HUES64 (cell line): ENCODE measurements around the gene XPNPEP1. TPM values are rescaled to one million over a fixed set of nuclear protein-coding genes. Genes with fewer than 3 reads are reported as not detected.

Experiments
- H3K27ac ChIP-seq: 2 replicates; pipeline ENCODE4 v1.7.0; 2013; ENCODE audit warnings: low read depth, low read length, inconsistent platforms
- H3K27me3 ChIP-seq: 2 replicates; pipeline ENCODE4 v1.6.1; 2013; ENCODE audit warnings: mild to moderate bottlenecking, low read length; ENCODE audit not compliant: insufficient read depth
- H3K36me3 ChIP-seq: 2 replicates; pipeline ENCODE4 v1.6.1; 2013; ENCODE audit warnings: mild to moderate bottlenecking, low read length; ENCODE audit not compliant: insufficient read depth
- H3K4me1 ChIP-seq: 2 replicates; pipeline ENCODE4 v1.6.1; 2013; ENCODE audit warnings: mild to moderate bottlenecking, low read length, moderate library complexity; ENCODE audit not compliant: insufficient read depth
- H3K4me3 ChIP-seq: 2 replicates; pipeline ENCODE4 v1.5.1; 2013; ENCODE audit warnings: mild to moderate bottlenecking, low read length, moderate library complexity
- H3K9ac ChIP-seq: 2 replicates; pipeline ENCODE4 v1.6.1; 2013; ENCODE audit warnings: mild to moderate bottlenecking, low read depth, low read length
- H3K9me3 ChIP-seq: 2 replicates; pipeline ENCODE4 v1.6.1; 2013; ENCODE audit warnings: low read depth, low read length; ENCODE audit not compliant: insufficient read depth
- WGBS: fragments of 150-250, 120-280 bp; methylation state at CpG from one replicate; pipeline ENCODE4 v1.1.7; 2013; ENCODE audit warnings: missing lambda C conversion rate; 5-methylcytosine and 5-hydroxymethylcytosine counted together
- polyA plus RNA-seq, 2 experiments: library from polyadenylated mRNA; stranded (reverse); fragments of 50-300 nt; gene quantifications; one replicate each; pipeline ENCODE4 v1.2.3, GENCODE V29; 2013

The XPNPEP1 gene
- 32.1 TPM for polyA plus RNA-seq (2013, experiment 1 of 2)
- 34.6 TPM for polyA plus RNA-seq (2013, experiment 2 of 2)

DNA sequence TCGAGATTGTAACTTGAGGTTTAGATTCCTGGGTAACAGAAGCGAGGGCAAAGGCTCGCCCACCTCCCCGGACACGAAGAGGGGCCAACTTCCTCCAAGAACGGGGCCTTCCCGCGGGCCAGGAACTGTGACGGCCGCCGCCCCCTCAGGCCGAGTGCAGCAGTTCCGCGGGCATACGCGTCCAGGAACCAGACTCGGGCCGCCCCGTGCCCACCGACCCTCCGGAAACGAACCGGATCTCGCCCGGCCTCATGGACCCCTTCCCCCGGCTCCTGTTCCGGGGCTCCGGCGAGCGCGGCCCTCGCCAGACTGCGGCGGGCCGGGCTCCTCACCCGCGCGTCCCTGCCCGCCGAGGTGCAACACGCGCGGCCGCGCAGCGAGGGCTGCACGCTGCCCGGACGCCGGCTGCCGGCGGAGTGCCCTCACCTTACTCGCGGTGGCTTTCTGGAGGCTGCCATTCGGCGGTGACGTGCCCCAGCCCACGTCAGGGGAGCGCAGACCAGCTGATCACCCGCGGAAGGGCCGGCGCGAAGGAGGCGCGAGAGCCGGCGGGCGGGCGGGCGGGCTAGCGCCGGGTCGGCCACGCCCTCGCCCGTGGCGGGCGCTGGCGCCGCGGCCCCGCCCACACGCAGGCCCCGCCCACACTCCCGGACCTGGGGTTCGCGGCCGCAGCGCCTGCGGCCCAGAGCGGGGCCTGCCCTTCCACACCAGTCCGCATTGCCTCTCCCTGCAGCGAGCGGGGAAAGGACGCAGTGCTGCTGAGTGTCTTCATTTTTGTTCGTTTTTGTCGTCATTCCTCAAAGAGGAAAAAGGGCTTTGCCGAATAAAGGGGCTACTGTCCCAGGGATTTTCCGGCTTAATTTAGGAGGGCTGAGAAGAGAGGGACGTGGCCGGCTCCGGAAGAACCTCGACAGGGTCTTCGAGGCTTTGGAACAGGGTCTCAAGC is at the start of gene XPNPEP1:
Gene XPNPEP1 (minus strand): TSS at position 536 of the 946 bp plus-strand sequence. CDS start 78 bp downstream, at position 458.
- H3K4me1 ChIP-seq: peaks cover 20% of the 10 kb centered on the region
- peak within 1 kb of the TSS; percentile 40; the same call in 1 of the 2 replicates for H3K27ac ChIP-seq
- no peaks in the 10 kb centered on the region for H3K9me3 ChIP-seq
- H3K4me3 ChIP-seq: peak within 1 kb of the TSS; percentile 73
- H3K36me3 ChIP-seq: no peaks in the 10 kb centered on the region
- peaks cover 16% of the 10 kb centered on the region for H3K27me3 ChIP-seq
- 5% methylated on average over 105 of the region's 105 CpGs for WGBS
- H3K9ac ChIP-seq: peak within 1 kb of the TSS; percentile 80

DNA sequence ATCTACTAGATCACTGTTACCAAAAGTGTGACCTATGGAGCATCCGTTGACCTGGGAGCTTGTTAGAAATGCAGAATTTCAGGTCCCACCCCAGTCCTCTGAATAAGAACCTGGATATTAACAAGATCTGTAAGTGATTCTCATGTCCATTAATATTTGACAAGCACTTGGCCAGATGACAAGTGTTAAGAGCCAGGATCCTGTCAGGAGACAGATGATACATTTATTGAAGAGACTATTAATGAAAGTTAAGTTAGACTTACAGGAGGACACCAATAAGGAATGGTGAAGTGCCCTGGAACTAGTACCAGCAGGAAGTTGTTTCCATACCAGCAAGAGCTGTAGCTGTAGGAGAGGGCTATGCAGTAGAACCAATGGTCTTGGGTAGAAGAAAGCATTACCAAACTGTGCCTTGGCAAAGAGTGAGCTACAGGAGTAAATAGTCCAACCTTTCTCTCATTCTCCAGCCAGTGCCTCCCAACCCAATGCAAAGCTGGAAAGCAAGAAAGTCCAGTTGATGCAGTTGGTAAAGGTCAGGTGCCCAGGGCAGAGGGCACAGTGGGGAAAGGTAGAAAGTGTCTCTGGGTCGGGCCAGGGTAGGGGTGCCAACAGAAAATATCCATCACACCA is 49.2 kb upstream of the XPNPEP1 start:
- no peaks in the 10 kb centered on the region for H3K27me3 ChIP-seq
- H3K9ac ChIP-seq: no peak overlapping the region
- H3K4me3 ChIP-seq: no peak overlapping the region
- H3K9me3 ChIP-seq: no peaks in the 10 kb centered on the region
- H3K36me3 ChIP-seq: no peaks in the 10 kb centered on the region
- H3K4me1 ChIP-seq: peaks cover 14% of the 10 kb centered on the region
- WGBS: 81% methylated on average over 1 of the region's 2 CpGs
- no peak overlapping the region for H3K27ac ChIP-seq

DNA sequence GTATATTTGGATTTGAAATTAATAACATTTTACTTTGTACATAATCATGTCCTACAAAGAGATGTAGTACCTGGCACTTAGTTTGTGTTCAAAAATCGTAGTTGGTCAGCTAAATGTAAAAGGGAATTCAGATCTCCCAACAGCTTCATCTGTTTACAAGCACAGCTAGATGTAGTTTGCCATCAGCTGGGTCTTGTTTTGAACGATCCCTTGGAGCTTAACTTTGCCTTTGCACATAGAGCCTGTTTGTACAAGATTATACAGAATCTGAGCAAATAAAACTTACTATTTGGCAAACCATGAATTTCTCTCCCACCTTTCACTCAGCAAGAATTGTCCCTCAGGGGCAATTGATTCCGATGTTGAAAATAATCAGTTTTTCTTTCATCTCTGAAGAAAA is 48.3 kb upstream of the XPNPEP1 start:
- Histone ChIP-seq H3K4me3 (no peak overlapping the region), H3K27ac (no peak overlapping the region), H3K9ac (no peak overlapping the region), H3K27me3 (no peaks in the 10 kb centered on the region), H3K9me3 (no peaks in the 10 kb centered on the region), H3K36me3 (no peaks in the 10 kb centered on the region), H3K4me1 (peaks cover 23% of the 10 kb centered on the region)
- WGBS: 92% methylated on average over 3 of the region's 3 CpGs

DNA sequence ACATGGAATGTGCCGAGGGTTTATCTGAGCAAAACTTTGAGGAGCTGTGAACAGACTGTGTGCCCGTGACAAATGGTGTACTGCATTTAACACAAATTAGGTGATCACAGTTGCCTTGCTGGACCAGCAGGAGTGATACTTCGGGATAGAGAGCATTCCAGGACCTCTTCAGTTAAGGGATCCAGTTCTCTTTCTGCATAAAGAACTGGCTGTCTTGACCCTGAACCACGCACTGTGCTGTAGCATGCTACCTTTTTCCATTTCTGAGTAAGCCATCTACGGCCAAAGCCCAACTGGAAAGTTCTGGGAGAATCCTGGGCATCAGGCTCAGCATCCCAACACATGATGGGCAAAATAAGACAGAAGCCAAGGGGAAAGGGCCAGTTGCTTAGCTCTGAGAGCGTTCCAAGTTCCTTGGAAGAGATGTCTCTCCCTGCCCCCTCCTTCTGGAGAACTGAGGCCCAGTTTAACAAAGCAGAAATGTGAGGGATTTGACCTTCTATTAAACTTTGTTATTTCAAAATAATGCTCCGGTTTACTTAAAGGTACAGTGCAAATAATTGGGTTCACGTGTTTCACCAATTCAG is 46.5 kb upstream of the XPNPEP1 start:
- no peak overlapping the region for H3K4me3 ChIP-seq
- H3K27me3 ChIP-seq: no peaks in the 10 kb centered on the region
- no peak overlapping the region for H3K27ac ChIP-seq
- WGBS: 87% methylated on average over 8 of the region's 8 CpGs
- H3K9me3 ChIP-seq: no peaks in the 10 kb centered on the region
- H3K9ac ChIP-seq: no peak overlapping the region
- no peaks in the 10 kb centered on the region for H3K36me3 ChIP-seq
- H3K4me1 ChIP-seq: peaks cover 17% of the 10 kb centered on the region

DNA sequence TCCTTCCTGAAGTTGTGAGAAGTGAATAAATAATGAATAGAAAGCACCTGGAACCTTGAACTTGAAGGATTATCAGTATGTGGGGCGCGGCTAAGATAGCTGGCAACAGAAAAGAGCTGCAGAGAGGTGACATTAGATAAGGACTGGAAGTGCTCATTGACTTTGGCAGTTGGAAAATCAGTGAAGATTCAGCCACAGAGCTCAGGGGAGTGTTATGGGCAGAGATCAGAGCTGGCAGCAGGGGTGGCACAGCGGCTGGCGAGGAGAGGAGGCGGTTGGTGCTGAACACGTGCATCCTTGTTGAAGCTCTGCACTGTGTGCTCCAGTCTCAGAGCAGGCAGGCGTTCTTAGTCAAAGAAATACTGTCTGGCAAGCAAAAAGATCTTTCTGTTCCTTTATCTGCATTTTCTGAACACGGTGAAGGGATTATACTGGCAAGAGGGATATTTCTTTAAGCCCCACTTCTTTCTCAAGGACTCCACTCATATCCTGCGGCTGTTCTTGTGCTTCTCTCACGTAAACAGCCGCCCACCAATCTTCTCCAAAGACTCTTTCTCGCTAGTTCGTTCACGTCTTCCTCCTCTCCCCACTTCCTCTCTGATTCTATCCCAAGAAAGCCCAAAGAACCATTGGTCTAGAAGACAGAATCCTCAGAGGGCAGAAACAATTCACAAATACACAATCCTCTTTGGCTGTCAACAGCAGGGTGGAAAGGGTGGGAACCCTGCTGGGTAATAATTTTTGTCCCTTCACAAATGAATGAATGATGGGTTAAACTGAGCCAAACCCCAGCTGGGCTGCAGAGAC is 45.8 kb upstream of the XPNPEP1 start:
- Histone ChIP-seq H3K4me3 (no peak overlapping the region), H3K9me3 (no peaks in the 10 kb centered on the region), H3K4me1 (peaks cover 17% of the 10 kb centered on the region), H3K27ac (no peak overlapping the region), H3K9ac (no peak overlapping the region), H3K27me3 (no peaks in the 10 kb centered on the region), H3K36me3 (no peaks in the 10 kb centered on the region)
- WGBS: 91% methylated on average over 14 of the region's 14 CpGs

DNA sequence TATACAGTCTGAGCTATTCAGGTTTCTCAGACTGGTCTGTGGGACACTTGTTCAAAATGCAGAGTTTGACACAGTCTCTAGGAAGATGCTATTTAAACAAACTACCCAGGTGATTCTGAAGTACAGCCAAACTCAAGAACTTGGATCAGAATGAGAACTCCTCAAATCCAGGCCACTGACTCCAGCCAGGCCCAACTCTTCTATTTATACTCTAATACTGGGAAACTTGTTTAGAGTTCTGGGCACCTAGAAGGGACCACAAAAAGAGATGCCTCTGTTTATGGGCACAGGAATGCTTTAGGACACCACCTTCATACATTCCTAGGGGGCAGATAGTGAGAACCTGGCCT is 44.4 kb upstream of the XPNPEP1 start:
- no peak overlapping the region for H3K9ac ChIP-seq
- no peaks in the 10 kb centered on the region for H3K27me3 ChIP-seq
- no peaks in the 10 kb centered on the region for H3K36me3 ChIP-seq
- H3K4me1 ChIP-seq: peaks cover 17% of the 10 kb centered on the region
- no peak overlapping the region for H3K27ac ChIP-seq
- H3K4me3 ChIP-seq: no peak overlapping the region
- H3K9me3 ChIP-seq: no peaks in the 10 kb centered on the region

DNA sequence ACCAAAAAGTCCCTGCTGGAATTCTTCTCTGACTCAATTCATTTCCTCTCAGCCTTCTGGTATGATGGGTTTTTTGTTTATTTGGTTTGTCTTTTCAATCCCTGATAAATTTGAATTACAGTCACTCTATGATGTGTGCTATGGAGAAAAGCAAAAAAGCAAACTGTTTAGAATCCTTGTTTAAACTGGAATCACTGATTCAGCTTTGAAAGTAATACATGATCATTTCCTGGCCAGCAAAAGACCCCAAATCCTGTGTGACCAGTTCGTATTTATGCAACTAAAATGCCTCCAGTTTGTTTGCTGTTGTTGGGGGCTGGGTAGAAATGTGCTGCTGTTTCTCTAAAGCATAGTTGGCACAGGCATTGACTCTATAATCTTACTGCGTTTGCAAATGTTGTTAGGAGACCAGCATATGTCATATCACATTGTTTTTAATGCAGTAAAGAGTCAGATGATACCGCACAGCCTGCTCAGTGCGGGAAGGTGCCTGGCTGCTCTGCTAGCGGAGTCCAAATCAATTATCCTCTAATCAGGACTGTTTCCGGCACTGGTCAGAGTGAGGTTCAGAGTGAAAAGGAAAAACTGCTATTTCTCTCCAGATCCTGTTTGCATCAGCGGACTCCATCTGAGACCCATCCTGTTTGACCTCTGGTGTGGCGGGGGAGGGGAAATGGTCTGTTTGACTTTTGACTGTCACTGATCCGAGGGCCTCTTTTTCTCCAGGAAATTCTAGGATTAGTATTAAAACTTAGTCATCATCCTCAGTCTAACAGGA is 43.8 kb upstream of the XPNPEP1 start:
- no peak overlapping the region for H3K4me3 ChIP-seq
- no peaks in the 10 kb centered on the region for H3K27me3 ChIP-seq
- H3K36me3 ChIP-seq: no peaks in the 10 kb centered on the region
- peaks cover 23% of the 10 kb centered on the region for H3K4me1 ChIP-seq
- WGBS: 80% methylated on average over 8 of the region's 9 CpGs
- H3K9me3 ChIP-seq: no peaks in the 10 kb centered on the region
- H3K27ac ChIP-seq: no peak overlapping the region
- no peak overlapping the region for H3K9ac ChIP-seq

DNA sequence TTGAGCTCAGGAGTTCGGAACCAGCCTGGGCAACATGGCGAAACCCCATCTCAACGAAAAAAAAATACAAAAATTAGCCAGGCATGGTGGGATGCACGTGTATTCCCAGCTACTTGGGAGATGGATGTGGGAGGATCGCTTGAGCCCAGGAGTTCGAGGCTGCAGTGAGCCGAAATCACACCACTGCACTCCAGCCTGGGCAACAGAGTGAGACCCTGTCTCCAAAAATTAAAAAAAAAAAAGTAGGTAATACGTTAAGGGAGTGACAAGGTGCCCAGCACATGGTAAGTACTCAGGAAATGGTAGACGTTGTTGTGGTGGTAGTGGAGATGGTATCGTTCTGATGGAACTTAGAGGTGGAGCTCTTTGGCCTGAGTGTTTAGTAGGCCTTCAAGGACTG is 41.0 kb upstream of the XPNPEP1 start:
- H3K4me1 ChIP-seq: peaks cover 40% of the 10 kb centered on the region
- H3K36me3 ChIP-seq: no peaks in the 10 kb centered on the region
- H3K4me3 ChIP-seq: no peak overlapping the region
- WGBS: 95% methylated on average over 10 of the region's 10 CpGs
- H3K9me3 ChIP-seq: no peaks in the 10 kb centered on the region
- no peak overlapping the region for H3K9ac ChIP-seq
- no peaks in the 10 kb centered on the region for H3K27me3 ChIP-seq
- no peak overlapping the region for H3K27ac ChIP-seq

DNA sequence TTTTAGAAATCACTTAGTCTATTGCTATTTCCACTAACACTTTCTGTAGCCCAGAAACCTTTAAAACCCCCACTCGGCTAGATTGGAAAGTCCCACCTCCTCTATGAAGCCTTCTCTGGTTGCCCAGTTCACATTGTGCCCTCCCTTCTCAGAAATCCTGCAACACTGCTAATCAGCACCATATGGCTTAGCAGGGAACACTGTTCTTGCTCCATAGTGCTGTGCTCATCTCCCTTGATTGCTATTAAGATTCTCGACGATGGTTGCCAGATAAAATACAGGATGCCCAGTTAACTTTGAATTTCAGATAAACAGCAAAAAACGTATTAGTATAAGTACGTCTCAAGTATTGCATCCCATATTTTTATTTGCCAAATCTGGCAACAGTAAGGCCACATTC is 40.1 kb upstream of the XPNPEP1 start:
- H3K36me3 ChIP-seq: no peaks in the 10 kb centered on the region
- peaks cover 40% of the 10 kb centered on the region for H3K4me1 ChIP-seq
- no peaks in the 10 kb centered on the region for H3K27me3 ChIP-seq
- no peak overlapping the region for H3K27ac ChIP-seq
- WGBS: 94% methylated on average over 5 of the region's 5 CpGs
- H3K4me3 ChIP-seq: no peak overlapping the region
- no peaks in the 10 kb centered on the region for H3K9me3 ChIP-seq
- no peak overlapping the region for H3K9ac ChIP-seq

DNA sequence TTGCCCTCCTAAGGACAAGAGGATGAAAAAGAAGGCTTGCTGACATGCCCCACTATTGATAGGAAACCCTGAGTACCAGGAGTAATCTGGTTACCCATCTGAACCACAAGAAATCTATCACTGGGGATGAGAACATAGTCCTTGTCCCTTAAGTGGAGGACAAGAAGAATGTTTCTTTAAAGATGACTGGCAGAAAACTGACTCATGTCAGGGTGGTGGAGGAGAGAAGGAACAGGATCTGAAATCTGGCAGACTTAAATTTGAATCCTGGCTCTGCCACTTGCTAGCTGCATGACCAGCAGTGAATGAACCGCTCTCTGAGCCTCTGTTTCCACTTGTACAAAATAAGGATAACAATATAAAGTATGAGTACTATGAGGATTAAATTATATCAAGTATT is 38.9 kb upstream of the XPNPEP1 start:
- Histone ChIP-seq H3K4me1 (peaks cover 32% of the 10 kb centered on the region), H3K9me3 (no peaks in the 10 kb centered on the region), H3K4me3 (no peak overlapping the region), H3K36me3 (no peaks in the 10 kb centered on the region), H3K9ac (no peak overlapping the region), H3K27me3 (no peaks in the 10 kb centered on the region), H3K27ac (no peak overlapping the region; the same call in 1 of the 2 replicates)
- whole genome bisulfite sequencing: no CpG with 5 or more reads among the region's 1 CpG
